ENCODE results near the gene NANP.

NANP gene

GRCh38 chr20:25567286-25567685 is 56.5 kb downstream of the NANP start:
- H3K4me3 ChIP-seq (ENCODE audit: low read depth, low read length): no peak overlapping the region
- TF ChIP-seq, protein P1, sequence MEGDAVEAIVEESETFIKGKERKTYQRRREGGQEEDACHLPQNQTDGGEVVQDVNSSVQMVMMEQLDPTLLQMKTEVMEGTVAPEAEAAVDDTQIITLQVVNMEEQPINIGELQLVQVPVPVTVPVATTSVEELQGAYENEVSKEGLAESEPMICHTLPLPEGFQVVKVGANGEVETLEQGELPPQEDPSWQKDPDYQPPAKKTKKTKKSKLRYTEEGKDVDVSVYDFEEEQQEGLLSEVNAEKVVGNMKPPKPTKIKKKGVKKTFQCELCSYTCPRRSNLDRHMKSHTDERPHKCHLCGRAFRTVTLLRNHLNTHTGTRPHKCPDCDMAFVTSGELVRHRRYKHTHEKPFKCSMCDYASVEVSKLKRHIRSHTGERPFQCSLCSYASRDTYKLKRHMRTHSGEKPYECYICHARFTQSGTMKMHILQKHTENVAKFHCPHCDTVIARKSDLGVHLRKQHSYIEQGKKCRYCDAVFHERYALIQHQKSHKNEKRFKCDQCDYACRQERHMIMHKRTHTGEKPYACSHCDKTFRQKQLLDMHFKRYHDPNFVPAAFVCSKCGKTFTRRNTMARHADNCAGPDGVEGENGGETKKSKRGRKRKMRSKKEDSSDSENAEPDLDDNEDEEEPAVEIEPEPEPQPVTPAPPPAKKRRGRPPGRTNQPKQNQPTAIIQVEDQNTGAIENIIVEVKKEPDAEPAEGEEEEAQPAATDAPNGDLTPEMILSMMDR (IDR thresholded peaks at IDR 0.05; ENCODE audit: borderline replicate concordance, insufficient read depth, low read depth, low read length): no peak

DNA sequence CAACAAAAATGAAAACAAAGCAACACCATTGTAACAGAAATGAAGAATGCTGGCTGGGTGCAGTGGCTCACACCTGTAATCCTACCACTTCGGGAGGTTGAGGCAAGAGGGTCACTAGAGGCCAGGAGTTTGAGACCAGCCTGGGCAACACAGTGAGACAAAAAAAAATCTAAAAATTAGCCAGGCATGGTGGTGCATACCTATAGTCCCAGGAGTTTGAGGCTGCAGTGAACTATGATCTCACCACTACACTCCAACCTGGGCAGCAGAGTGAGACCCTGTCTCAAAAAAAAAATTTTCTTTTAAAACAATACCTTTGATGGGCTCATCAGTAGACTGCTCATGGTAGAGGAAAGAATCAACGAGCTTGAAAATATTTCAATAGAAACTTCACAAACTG is 57.0 kb downstream of the NANP start:
- TF ChIP-seq, protein P1 (IDR thresholded peaks at IDR 0.05; ENCODE audit: borderline replicate concordance, insufficient read depth, low read depth, low read length): no peak
- H3K4me3 ChIP-seq (ENCODE audit: low read depth, low read length): no peak overlapping the region

DNA sequence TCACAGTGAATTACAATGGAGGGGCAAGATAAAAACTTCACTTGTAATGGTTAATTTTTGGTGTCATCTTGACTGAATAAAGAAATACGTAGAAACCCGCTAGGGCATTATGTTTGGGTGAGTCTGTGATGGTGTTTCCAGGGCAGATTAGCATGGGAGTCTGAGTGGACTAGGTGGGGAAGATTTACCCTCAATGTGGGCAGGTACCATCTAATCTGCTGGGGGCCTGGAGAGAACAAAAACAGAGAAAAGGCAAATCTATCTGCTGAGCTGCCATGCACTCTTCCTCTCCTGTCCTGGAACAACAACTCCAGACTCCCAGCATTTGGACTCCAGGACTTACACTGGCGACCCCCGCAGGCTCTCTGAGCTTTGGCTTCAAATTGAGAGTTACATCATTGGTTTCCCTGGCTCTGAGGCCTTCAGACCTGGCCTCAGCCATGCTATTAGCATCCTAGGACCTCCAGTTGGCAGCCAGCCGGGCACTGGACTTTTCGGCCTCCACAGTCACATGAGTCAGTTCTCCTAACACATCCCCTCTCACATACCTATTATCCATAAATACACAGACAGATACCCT is 58.1 kb downstream of the NANP start:
- TF ChIP-seq, protein P1 (IDR thresholded peaks at IDR 0.05; ENCODE audit: borderline replicate concordance, insufficient read depth, low read depth, low read length): no peak
- no peak overlapping the region for H3K4me3 ChIP-seq (ENCODE audit: low read depth, low read length)

- TF ChIP-seq, protein P1 (IDR thresholded peaks at IDR 0.05; ENCODE audit: borderline replicate concordance, insufficient read depth, low read depth, low read length): no peak
- H3K4me3 ChIP-seq (ENCODE audit: low read depth, low read length): no peak overlapping the region
Measured at GRCh38 chr20:25563876-25564275, 59.9 kb downstream of the NANP start.

GRCh38 chr20:25563362-25563761 is 60.5 kb downstream of the NANP start:
- TF ChIP-seq, protein P1 (IDR thresholded peaks at IDR 0.05; ENCODE audit: borderline replicate concordance, insufficient read depth, low read depth, low read length): no peak
- H3K4me3 ChIP-seq (ENCODE audit: low read depth, low read length): no peak overlapping the region

Measured in GM12875 (cell line).